Vagina (tissue), 2 donors: Measurements from ENCODE around the gene LRP3. TPM values are rescaled to one million over a fixed set of nuclear protein-coding genes. Genes with fewer than 3 reads are reported as not detected.

Experiments
- DNase-seq, 2 donors: peaks; one replicate each; pipeline ENCODE4 v3.0.0-alpha.2; 2017; ENCODE audit errors: extremely low spot score in 2 of 2
- H3K27ac ChIP-seq: fragments of 200-600 bp; sonication (generic); one replicate; pipeline ENCODE4 v1.5.1; 2019
- H3K27me3 ChIP-seq: fragments of 200-600 bp; sonication (generic); one replicate; pipeline ENCODE4 v1.5.1; 2019
- H3K36me3 ChIP-seq, 2 donors: fragments of 200-600 bp; sonication (generic); one replicate each; pipeline ENCODE4 v1.5.1; 2017 to 2019
- H3K4me1 ChIP-seq: fragments of 200-600 bp; sonication (generic); one replicate; pipeline ENCODE4 v1.5.1; 2019
- H3K4me3 ChIP-seq, 2 donors: fragments of 200-600 bp; sonication (generic); 1 replicate in 1 of 2; 2 replicates in 1 of 2; pipeline ENCODE4 v1.5.1; 2016 to 2019
- H3K9me3 ChIP-seq: fragments of 200-600 bp; sonication (generic); one replicate; pipeline ENCODE4 v1.5.1; 2019
- POLR2A ChIP-seq, 2 donors: fragments of 450-650 bp; IDR thresholded peaks; one replicate each; pipeline ENCODE4 v1.6.1; 2017; ENCODE audit warnings: antibody characterized with exemption in 2 of 2, mild to moderate bottlenecking in 2 of 2, moderate library complexity in 2 of 2
- POLR2AphosphoS5 ChIP-seq, 2 donors: sonication (generic); formaldehyde crosslinking; IDR thresholded peaks; one replicate each; pipeline ENCODE4 v1.9.0; 2017; ENCODE audit warnings: antibody characterized with exemption in 2 of 2, mild to moderate bottlenecking in 2 of 2, low read depth in 1 of 2; ENCODE audit not compliant: insufficient read depth in 1 of 2
- intact Hi-C: fragments of 100-400 bp; cut with DNase I; formaldehyde crosslinking; loops from one replicate; pipeline ENCODE4 v1.15.1; 2023
- total RNA-seq: library from RNA; depleted of rRNA; stranded (reverse); fragments of >200 nt; gene quantifications from one replicate; pipeline ENCODE4 v1.2.3, GENCODE V29; 2016
- TF ChIP-seq, protein P1 (sequence below), 3 experiments: fragments of 450-650 bp in 2 of 3; fragments of 200-600 bp in 1 of 3; sonication (generic) in 1 of 3; IDR thresholded peaks; one replicate each; pipeline ENCODE4 v1.5.1; 2017 to 2019; ENCODE audit warnings: antibody characterized with exemption in 3 of 3, mild to moderate bottlenecking in 2 of 3, moderate library complexity in 2 of 3

LRP3 gene
- total RNA-seq, 1 donor from 2014 or later = 20.6 TPM

DNA sequence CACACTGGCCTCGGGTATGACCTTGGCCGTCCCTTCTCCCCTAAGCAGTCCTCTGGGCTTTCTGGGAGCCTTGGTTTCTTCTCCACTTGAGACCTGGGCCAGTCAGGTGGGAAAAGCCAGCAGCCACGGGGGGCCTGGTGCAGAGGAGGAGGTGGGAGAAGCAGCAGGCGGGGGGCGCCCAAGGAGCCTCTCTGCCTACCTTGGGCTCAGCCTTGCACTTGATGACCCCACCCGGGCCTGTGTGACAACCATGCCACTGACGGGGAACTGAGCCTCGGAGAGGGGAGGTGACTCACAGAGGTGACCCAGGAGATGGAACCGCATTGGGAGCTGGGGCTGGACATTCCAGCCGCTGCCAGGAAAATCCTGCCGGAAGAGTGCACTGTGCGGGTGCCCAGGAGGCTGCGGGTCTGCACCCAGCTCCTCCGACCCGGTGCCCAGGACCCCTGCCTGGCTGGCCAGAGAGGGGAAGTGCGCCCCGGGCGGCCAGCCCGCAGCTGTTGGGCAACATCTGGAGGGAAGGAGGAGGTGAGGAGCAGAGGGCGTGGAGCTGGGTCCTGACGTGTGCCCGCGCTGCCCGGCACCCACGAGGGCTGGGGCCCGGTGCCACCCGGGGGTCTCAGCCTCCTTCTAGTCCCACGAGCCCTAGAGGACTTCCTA is 55.0 kb downstream of the LRP3 start:
- Histone ChIP-seq H3K36me3 (no peaks in the 10 kb centered on the region), H3K27ac (no peak overlapping the region), H3K4me3 (no peak overlapping the region), H3K9me3 (no peaks in the 10 kb centered on the region), H3K4me1 (no peaks in the 10 kb centered on the region), H3K27me3 (no peaks in the 10 kb centered on the region)
- intact Hi-C loops = no loop called here
- DNase-seq = no peak
- no peak for TF ChIP-seq POLR2AphosphoS5 (IDR thresholded peaks at IDR 0.05; ENCODE audit: insufficient read depth in 1 of 2, low read depth in 1 of 2)

GRCh38 chr19:33249740-33250366 is 55.7 kb downstream of the LRP3 start:
- no peaks in the 10 kb centered on the region for H3K36me3 ChIP-seq
- intact Hi-C loops = no loop called here

GRCh38 chr19:33250500-33250899 is 56.4 kb downstream of the LRP3 start:
- Histone ChIP-seq H3K4me1 (no peaks in the 10 kb centered on the region), H3K9me3 (no peaks in the 10 kb centered on the region), H3K27me3 (no peaks in the 10 kb centered on the region), H3K4me3 (no peak overlapping the region), H3K36me3 (no peaks in the 10 kb centered on the region), H3K27ac (no peak overlapping the region)
- intact Hi-C loops = no loop called here
- TF ChIP-seq POLR2A (IDR thresholded peaks at IDR 0.05) = no peak
- no peak for TF ChIP-seq POLR2AphosphoS5 (IDR thresholded peaks at IDR 0.05; ENCODE audit: insufficient read depth in 1 of 2, low read depth in 1 of 2)
- TF ChIP-seq, protein P1, sequence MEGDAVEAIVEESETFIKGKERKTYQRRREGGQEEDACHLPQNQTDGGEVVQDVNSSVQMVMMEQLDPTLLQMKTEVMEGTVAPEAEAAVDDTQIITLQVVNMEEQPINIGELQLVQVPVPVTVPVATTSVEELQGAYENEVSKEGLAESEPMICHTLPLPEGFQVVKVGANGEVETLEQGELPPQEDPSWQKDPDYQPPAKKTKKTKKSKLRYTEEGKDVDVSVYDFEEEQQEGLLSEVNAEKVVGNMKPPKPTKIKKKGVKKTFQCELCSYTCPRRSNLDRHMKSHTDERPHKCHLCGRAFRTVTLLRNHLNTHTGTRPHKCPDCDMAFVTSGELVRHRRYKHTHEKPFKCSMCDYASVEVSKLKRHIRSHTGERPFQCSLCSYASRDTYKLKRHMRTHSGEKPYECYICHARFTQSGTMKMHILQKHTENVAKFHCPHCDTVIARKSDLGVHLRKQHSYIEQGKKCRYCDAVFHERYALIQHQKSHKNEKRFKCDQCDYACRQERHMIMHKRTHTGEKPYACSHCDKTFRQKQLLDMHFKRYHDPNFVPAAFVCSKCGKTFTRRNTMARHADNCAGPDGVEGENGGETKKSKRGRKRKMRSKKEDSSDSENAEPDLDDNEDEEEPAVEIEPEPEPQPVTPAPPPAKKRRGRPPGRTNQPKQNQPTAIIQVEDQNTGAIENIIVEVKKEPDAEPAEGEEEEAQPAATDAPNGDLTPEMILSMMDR (IDR thresholded peaks at IDR 0.05) = no peak
- DNase-seq = no peak

More at GRCh38 chr19:33249740-33250366, 55.7 kb downstream of the LRP3 start:
- H3K27ac ChIP-seq = no peak overlapping the region
- H3K4me1 ChIP-seq = no peaks in the 10 kb centered on the region
- H3K4me3 ChIP-seq = no peak overlapping the region
- no peak for DNase-seq
- no peaks in the 10 kb centered on the region for H3K27me3 ChIP-seq
- no peaks in the 10 kb centered on the region for H3K9me3 ChIP-seq
- TF ChIP-seq, protein P1 (IDR thresholded peaks at IDR 0.05) = no peak
- TF ChIP-seq POLR2AphosphoS5 (IDR thresholded peaks at IDR 0.05; ENCODE audit: insufficient read depth in 1 of 2, low read depth in 1 of 2) (no peak), POLR2A (IDR thresholded peaks at IDR 0.05) (no peak)

- Histone ChIP-seq H3K4me3 (no peak overlapping the region), H3K4me1 (no peaks in the 10 kb centered on the region), H3K27ac (no peak overlapping the region), H3K9me3 (no peaks in the 10 kb centered on the region), H3K36me3 (no peaks in the 10 kb centered on the region), H3K27me3 (no peaks in the 10 kb centered on the region)
- no peak for DNase-seq
- intact Hi-C loops = no loop called here
- TF ChIP-seq, protein P1 (IDR thresholded peaks at IDR 0.05) = no peak
- TF ChIP-seq POLR2A (IDR thresholded peaks at IDR 0.05) = no peak
- no peak for TF ChIP-seq POLR2AphosphoS5 (IDR thresholded peaks at IDR 0.05; ENCODE audit: insufficient read depth in 1 of 2, low read depth in 1 of 2)
Measured at GRCh38 chr19:33251076-33251475, 56.9 kb downstream of the LRP3 start.

DNA sequence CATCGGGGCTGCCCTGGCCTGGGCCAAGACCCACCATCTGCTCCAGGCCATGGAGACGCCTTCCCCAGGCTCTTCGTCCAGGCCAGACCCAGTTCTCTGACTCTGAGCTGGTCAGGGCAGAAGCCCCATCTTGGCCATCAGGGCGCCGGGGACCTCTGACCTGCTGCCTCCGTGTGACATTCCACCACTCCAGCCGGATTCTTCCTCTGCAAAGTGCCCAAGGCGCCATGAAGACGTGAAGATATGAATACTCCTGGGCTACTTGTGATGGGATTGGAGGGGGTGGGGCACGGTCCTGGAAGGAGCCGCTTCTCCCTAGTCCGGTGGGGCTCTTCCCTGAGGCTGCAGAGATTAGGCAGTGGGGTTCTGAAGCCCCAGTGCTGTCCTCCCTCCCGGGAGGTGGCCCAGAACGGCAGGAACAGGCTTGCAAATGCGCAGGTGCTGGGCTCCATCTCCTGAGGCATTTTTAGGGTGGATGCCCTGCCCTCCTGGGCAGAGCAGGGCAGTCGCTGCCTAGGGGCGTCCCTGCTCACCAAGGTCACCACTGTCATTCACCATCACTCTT is 57.5 kb downstream of the LRP3 start:
- Histone ChIP-seq H3K36me3 (no peaks in the 10 kb centered on the region), H3K27ac (no peak overlapping the region), H3K4me3 (no peak overlapping the region), H3K4me1 (no peaks in the 10 kb centered on the region), H3K27me3 (no peaks in the 10 kb centered on the region), H3K9me3 (no peaks in the 10 kb centered on the region)
- intact Hi-C loops = no loop called here
- TF ChIP-seq POLR2A (IDR thresholded peaks at IDR 0.05) (no peak), POLR2AphosphoS5 (IDR thresholded peaks at IDR 0.05; ENCODE audit: insufficient read depth in 1 of 2, low read depth in 1 of 2) (no peak)
- TF ChIP-seq, protein P1 (IDR thresholded peaks at IDR 0.05) = no peak
- no peak for DNase-seq
